NCI-H1417 treated with DMSO at 0.1 percent for 48 hours (cell line): ENCODE results near the gene TMEM82.

Experiments
- DNase-seq: peaks from one replicate; lab custom pipeline; 2025; lab: John Stamatoyannopoulos, UW

Gene TMEM82

DNA sequence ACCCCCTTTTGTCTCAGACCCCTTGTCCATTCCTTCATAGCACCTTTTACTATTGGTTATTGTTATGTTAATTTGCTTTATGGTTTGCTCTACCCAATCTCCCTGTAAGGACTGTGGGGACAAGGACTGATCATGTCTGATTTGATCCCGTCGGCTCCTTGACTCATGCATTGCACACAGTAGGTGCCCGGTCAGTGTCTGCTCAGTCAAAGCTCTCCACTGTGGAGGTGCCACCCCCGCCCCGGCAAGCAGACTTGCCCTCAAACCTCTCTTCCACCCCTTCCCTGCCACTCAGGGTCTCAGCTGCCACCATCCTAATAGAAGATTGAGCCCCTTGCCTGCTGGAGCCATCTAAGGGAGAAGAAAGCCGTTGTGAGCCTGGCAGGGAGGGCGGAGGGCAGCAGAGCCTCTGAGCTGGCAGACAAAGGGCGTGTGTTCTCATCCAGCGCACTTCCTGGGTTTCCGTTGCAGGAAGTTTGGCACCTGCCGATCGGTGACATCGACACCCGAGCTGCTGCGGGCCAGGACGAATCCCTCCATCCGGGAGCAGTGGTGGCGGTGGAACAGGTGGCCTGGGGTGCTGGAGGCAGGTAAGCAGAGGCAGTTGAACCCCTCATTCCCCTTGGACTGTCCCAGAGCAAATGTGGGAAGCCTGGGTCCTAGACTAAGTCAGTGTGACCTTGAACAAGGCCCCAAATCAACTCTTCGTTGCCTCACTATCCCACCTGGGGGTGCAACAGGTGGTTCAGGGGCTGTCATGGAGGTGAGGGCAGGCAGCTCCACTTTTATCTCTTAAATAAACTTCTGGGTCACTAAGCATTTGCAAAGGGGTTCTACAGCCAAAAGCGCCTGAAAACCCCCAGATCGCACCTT, 14.1 kb downstream of the TMEM82 start:
- no peak for DNase-seq

GRCh38 chr1:15757016-15757543, 14.8 kb downstream of the TMEM82 start:
- no peak for DNase-seq

DNA sequence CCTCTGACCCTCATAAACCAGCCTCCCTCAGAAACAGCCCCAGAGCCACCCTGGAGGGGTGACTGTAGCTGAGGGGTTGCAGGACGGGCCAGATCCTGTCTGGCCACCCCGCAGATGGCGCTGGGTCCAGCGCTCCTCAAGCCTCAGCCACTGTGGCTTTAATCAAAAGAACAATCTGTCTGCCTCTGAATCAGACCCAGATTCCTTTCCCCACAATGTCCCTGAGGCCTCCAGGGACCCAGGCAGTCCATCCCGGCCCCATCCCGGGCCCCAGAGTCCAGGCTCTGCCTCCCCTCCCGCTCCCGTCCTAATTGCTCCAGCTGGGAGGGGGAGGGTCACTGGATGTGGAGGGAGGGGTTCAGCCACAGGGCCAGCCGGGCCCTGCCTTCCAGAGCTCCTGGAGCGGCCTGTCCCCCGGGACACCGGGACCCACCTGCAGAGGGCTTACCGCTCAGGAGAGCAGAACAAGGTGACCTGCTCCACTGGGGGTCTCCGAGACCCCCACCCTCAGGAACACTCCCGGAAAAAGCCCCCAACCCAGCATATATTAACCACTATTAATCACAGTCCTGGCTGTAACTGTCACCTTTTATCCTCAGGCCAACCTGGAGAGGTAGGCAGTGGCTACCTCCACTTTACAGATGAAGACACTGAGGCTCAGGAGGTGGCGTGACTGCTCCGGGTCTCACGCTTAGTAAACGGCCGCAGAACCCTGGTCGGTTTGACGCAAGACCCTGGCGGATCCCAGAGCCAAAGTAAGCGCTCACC, 15.5 kb downstream of the TMEM82 start:
- DNase-seq: no peak

GRCh38 chr1:15758343-15758931, 16.1 kb downstream of the TMEM82 start, which contains the start of gene FBLIM1:
Gene FBLIM1 (plus strand): TSS chr1:15758795. CDS start chr1:15764984, 6,189 bp downstream.
- no peak for DNase-seq

GRCh38 chr1:15758953-15759661, 16.8 kb downstream of the TMEM82 start:
- DNase-seq: no peak

- DNase-seq: no peak
Measured at GRCh38 chr1:15760520-15761211, 18.4 kb downstream of the TMEM82 start.

GRCh38 chr1:15761366-15762128, 19.2 kb downstream of the TMEM82 start:
- DNase-seq: no peak

- no peak for DNase-seq
Measured at GRCh38 chr1:15762546-15762945, 20.2 kb downstream of the TMEM82 start.

DNA sequence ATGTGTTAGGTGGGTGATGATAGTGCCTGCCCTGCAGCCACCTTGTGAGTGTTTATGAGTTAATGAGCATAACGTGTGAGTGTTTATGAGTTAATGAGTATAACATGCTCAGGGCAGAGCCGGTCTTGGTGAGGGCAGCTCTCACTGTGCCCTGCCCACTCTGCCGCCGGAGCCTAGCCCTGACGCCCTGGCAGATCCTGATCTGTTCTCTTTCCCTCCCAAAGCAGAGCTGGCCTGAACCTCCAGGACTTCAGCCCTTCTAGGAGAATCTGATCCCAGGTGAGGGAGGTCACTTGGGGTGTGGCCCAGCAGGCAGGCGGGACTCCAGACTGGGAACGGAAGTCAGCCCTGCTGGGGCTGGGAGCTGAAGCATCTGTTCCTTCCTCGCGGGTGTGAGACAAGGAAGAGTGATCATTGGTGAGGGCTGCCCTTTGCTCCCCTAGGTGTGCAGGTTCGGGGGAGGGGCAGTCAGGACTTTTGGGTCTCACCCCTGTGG, 22.0 kb downstream of the TMEM82 start:
- DNase-seq: no peak

GRCh38 chr1:15764890-15765289, 22.6 kb downstream of the TMEM82 start:
- DNase-seq: no peak

DNA sequence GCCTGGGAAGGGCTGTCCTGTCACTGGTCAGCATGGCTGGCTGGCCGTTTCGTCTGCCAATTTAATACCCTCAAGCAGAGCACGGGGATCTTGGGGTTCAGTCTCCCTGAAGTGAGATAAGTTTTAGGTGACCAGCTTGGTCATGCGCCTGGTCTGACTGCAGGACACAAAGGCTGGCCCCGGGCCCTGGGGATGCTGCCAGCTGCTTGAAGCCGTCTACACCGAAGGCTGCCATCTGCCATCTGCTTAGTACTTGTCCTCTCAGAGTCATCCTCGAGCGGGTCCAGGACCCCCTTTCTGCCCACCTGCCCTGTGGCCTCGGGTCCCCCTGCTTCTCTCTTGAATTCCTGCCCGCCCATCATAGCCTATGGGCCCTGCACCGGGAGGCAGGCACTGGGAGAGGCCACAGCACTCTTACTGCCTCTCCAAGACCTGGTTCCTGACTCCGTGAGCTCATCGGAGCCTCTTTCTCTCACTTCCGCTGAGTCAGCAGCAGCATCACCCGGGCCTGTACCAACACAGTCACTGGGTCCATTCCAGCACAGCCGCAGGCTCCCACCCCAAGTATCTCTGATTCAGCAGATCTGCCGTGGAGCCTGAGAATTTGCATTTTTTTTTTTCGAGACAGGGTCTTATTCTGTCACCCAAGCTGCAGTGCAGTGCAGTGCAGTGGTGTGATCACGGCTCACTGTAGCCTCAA, 23.3 kb downstream of the TMEM82 start:
- no peak for DNase-seq

DNA sequence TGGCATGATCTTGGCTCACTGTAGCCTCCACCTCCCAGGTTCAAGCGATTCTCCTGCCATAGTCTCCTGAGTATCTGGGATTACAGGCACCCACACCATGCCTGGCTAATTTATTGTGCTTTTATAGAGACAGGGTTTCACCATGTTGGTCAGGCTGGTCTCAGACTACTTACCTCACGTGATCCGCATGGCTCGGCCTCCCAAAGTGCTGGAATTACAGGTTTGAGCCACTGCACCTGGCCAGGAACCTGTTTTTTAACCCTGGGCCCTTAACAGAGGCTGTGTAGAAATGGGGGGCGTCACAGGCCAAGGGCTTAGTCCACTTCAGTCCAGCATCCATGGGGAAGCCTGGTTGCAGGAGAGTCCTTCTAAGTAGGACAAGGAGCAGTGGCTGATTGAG, 25.6 kb downstream of the TMEM82 start:
- no peak for DNase-seq

GRCh38 chr1:15768388-15768787, 26.1 kb downstream of the TMEM82 start:
- no peak for DNase-seq

GRCh38 chr1:15770313-15770962, 28.1 kb downstream of the TMEM82 start:
- no peak for DNase-seq

DNA sequence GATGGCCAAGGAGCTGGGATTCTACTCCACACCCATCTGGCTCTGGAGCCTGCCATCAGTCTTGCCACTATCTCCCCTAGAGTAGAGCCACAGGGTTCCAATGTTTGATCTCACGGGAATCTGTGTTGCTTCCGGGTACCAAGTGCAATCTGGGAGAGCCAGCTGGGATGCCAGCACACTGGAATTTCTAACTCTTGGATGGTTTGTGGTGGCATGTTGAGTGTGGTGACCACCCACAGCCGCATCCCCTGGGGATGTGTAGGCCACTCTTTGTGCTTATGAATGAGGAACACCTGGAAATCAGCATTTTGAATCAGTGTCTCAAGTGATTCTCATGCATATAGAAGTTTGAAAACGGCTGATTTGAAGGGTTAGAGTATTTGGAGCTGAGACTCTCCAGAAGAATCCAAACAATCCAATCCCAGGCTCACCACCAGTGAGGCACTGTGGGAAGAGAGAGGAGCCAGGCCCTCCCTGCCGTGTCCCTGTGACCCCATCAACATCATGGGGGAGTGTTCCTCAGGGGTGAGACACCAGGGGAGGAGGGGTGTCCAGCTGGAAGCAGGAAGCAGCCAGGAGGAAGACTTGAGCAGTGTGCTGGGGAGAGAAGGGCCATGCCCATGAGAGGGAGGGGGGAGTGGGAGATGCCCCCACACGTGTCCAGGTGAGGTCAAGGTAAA, 29.7 kb downstream of the TMEM82 start:
- DNase-seq: no peak

DNA sequence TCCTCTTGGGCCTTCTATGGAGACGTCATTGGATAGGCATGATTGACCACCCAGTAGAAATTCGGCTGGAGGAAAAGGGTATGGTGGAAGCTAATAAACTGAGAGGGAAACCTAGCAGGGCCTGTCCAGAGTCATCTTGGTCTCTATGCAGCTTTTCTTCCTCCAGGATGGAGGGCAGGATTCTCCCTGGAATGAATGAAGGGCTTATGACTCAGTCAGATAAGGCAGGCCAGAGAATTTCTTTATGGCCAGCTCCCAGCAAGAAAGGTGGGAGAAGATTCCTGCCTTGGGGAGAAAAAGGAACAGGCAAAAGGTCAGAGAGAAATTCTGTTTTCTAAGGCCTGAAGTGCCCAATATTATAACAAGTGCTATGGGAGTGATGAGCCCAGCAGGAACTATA, 33.4 kb downstream of the TMEM82 start:
- no peak for DNase-seq

GRCh38 chr1:15777909-15778707, 35.8 kb downstream of the TMEM82 start:
- DNase-seq: no peak

DNA sequence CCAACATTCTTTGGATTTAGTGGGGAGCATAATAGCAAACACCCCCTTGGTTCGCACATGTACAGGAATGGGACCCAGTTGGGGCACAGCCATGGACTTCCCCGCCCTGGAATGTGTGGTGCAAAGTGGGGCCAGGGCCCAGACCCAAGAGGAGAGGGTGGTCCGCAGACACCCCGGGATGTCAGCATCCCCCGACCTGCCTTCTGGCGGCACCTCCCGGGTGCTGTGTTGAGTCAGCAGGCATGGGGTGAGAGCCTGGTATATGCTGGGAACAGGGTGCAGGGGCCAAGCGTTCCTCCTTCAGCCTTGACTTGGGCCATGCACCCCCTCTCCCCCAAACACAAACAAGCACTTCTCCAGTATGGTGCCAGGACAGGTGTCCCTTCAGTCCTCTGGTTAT, 43.4 kb downstream of the TMEM82 start:
- DNase-seq: no peak
